ENCODE measurements around the gene CNPY3. TPM values are rescaled to one million over a fixed set of nuclear protein-coding genes. Genes with fewer than 3 reads are reported as not detected.

The CNPY3 gene
- total and polyA plus RNA-seq, 2 of the 13 experiments (the other 11 are each of a cell fraction or from before 2014, with no cell fraction given), result 42.3 to 60.2 TPM

- TF ChIP-seq ZNF407 (CRISPR knock-in tag; IDR thresholded peaks at IDR 0.05; ENCODE audit: not compliant biosample characterization) (peak; percentile 81), ZNF335 (CRISPR knock-in tag; IDR thresholded peaks at IDR 0.05) (peak; percentile 88; the same call in 1 of the 2 replicates), IRF1 (CRISPR knock-in tag; IDR thresholded peaks at IDR 0.05; ENCODE audit: low read depth) (no peak), RAD21 (CRISPR knock-in tag; IDR thresholded peaks at IDR 0.05) (peak; percentile 78), SNAPC4 (CRISPR knock-in tag; IDR thresholded peaks at IDR 0.05) (peak; percentile 96), MTF1 (CRISPR knock-in tag; IDR thresholded peaks at IDR 0.05) (peak; percentile 34; the same call in 1 of the 2 replicates), MAFF (IDR thresholded peaks at IDR 0.05; ENCODE audit: low read depth, low read length) (0 out of 2 replicates have a peak, but pooled peaks have one; percentile 4), ZMYM4 (CRISPR knock-in tag; IDR thresholded peaks at IDR 0.05) (peak; percentile 88), ELF3 (CRISPR knock-in tag; IDR thresholded peaks at IDR 0.05) (peak; percentile 86), GATA4 (IDR thresholded peaks at IDR 0.05; ENCODE audit: borderline replicate concordance, low read depth) (0 out of 2 replicates have a peak, but pooled peaks have one; percentile 38), TBX2 (CRISPR knock-in tag; IDR thresholded peaks at IDR 0.05; ENCODE audit: borderline replicate concordance) (peak; percentile 90), SOX6 (IDR thresholded peaks at IDR 0.05) (no peak), SOX6 (CRISPR knock-in tag; IDR thresholded peaks at IDR 0.05) (peak; percentile 86), SRSF1 (optimal IDR thresholded peaks at IDR 0.05; ENCODE audit: low read depth, low read length) (peak; percentile 93)
Measured at GRCh38 chr6:42890311-42891198, 38.7 kb upstream of the CNPY3 start (continued).
